ENCODE data around the gene CUL4A. TPM values are rescaled to one million over a fixed set of nuclear protein-coding genes. Genes with fewer than 3 reads are reported as not detected.

The CUL4A gene
- total RNA-seq, 4 donors from 2014 or later: 87.6 to 150 (median 110) TPM

- Histone ChIP-seq H3K36me3 (peaks cover 0 to 57% (median 22%) of the 10 kb centered on the region in 4 donors), H3K27me3 (no peaks in the 10 kb centered on the region), H3K27ac (no peak overlapping the region), H3K4me3 (no peak overlapping the region), H3K9me3 (no peaks in the 10 kb centered on the region), H3K4me1 (peaks cover 0 to 4% (median under 1%) of the 10 kb centered on the region in 4 donors)
- DNase-seq: no peak
- TF ChIP-seq POLR2A (IDR thresholded peaks at IDR 0.05) (no peak), POLR2AphosphoS5 (IDR thresholded peaks at IDR 0.05) (no peak), CTCF (IDR thresholded peaks at IDR 0.05) (no peak)
- in situ Hi-C loops (cut with MboI; ENCODE audit: low pct_ligation_motif_present in 1 of 4, low pct_unique_long_range_greater_than_20kb in 1 of 4, low sequenced_read_pairs in 3 of 4): no loop called here
- 79 to 100% methylated on average over 1 to 4 of the region's 4 CpGs for WGBS, 2 donors (ENCODE audit: low coverage in 1 of 2)
- intact Hi-C loops (cut with DNase I; ENCODE audit: low total_unique reads): no loop called here
Observed at GRCh38 chr13:113182046-113182445, 27.4 kb upstream of the CUL4A start.

- H3K36me3 ChIP-seq: peaks cover 0 to 57% (median 22%) of the 10 kb centered on the region in 4 donors
Observed at GRCh38 chr13:113183450-113184129, 25.8 kb upstream of the CUL4A start.

GRCh38 chr13:113184568-113185440 lies 24.6 kb upstream of the CUL4A start:
- intact Hi-C loops (cut with DNase I; ENCODE audit: low total_unique reads): no loop called here
- WGBS, 2 donors (ENCODE audit: low coverage in 1 of 2): 85 to 92% methylated on average over 7 to 22 of the region's 22 CpGs
- no peak overlapping the region for H3K4me3 ChIP-seq
- no peak overlapping the region for H3K27ac ChIP-seq
- DNase-seq: no peak
- in situ Hi-C loops (cut with MboI; ENCODE audit: low pct_ligation_motif_present in 1 of 4, low pct_unique_long_range_greater_than_20kb in 1 of 4, low sequenced_read_pairs in 3 of 4): no loop called here
- no peaks in the 10 kb centered on the region for H3K27me3 ChIP-seq
- no peaks in the 10 kb centered on the region for H3K4me1 ChIP-seq
- H3K36me3 ChIP-seq: peaks cover 0 to 51% (median 19%) of the 10 kb centered on the region in 4 donors
- H3K9me3 ChIP-seq: no peaks in the 10 kb centered on the region
- TF ChIP-seq EP300 (IDR thresholded peaks at IDR 0.05; ENCODE audit: low read depth) (no peak), POLR2AphosphoS5 (IDR thresholded peaks at IDR 0.05) (no peak), CTCF (IDR thresholded peaks at IDR 0.05) (no peak), POLR2A (IDR thresholded peaks at IDR 0.05) (no peak)

More at GRCh38 chr13:113183450-113184129, 25.8 kb upstream of the CUL4A start:
- no peak overlapping the region for H3K27ac ChIP-seq
- no peak for DNase-seq
- H3K9me3 ChIP-seq: no peaks in the 10 kb centered on the region
- in situ Hi-C loops (cut with MboI; ENCODE audit: low pct_ligation_motif_present in 1 of 4, low pct_unique_long_range_greater_than_20kb in 1 of 4, low sequenced_read_pairs in 3 of 4) (no loop called here), intact Hi-C loops (cut with DNase I; ENCODE audit: low total_unique reads) (no loop called here)
- TF ChIP-seq EP300 (IDR thresholded peaks at IDR 0.05; ENCODE audit: low read depth) (no peak), POLR2AphosphoS5 (IDR thresholded peaks at IDR 0.05) (no peak), POLR2A (IDR thresholded peaks at IDR 0.05) (no peak), CTCF (IDR thresholded peaks at IDR 0.05) (no peak)
- no peaks in the 10 kb centered on the region for H3K4me1 ChIP-seq
- WGBS, 2 donors (ENCODE audit: low coverage in 1 of 2): 84 to 89% methylated on average over 4 to 14 of the region's 14 CpGs
- no peaks in the 10 kb centered on the region for H3K27me3 ChIP-seq
- no peak overlapping the region for H3K4me3 ChIP-seq

Data from transverse colon (tissue), 4 donors.